Endothelial cell of umbilical vein (primary cell): Measurements from ENCODE around the gene MBD6. TPM values are rescaled to one million over a fixed set of nuclear protein-coding genes. Genes with fewer than 3 reads are reported as not detected.

Experiments
- BruUV-seq: library from RNA; stranded (reverse); fragments of 400-500 nt; replicated peaks from 2 replicates; lab custom pipeline; 2021; lab: Mats Ljungman, UMichigan
- CTCF ChIA-PET: fragments of 300-600, 350-600 bp; sonication (Branson Sonifier 250); formaldehyde crosslinking; loops from one replicate; lab custom pipeline; 2021; ENCODE audit warnings: antibody characterized with exemption, inconsistent platforms; lab: Charles Lee
- POLR2A ChIA-PET: fragments of 300-600, 350-600 bp; sonication (Branson Sonifier 250); formaldehyde crosslinking; loops from one replicate; lab custom pipeline; 2021; ENCODE audit warnings: antibody characterized with exemption, inconsistent platforms; lab: Charles Lee
- DNase-seq: peaks from one replicate; pipeline ENCODE4 v3.0.0-alpha.2; 2011; ENCODE audit warnings: low read depth, low spot score
- FAIRE-seq: peaks from 2 replicates; lab custom pipeline; 2011; peaks lifted over from hg19 to GRCh38; lab: Jason Lieb, UNC
- H2AFZ ChIP-seq: 2 replicates; pipeline ENCODE4 v1.6.0; 2012; ENCODE audit warnings: low read depth, low read length, control low read depth, inconsistent platforms
- H3K27ac ChIP-seq: 2 replicates; pipeline ENCODE4 v1.5.1; 2011; ENCODE audit warnings: low read depth, mild to moderate bottlenecking, control low read depth, low read length, moderate library complexity; ENCODE audit not compliant: insufficient read depth
- H3K27me3 ChIP-seq, 2 experiments: 2 replicates each; pipeline versions ENCODE4 v1.6.0 to v1.6.1; 2011; ENCODE audit warnings: low read length in 2 of 2, mixed read lengths in 1 of 2; ENCODE audit not compliant: control insufficient read depth in 2 of 2, insufficient read depth in 2 of 2
- H3K36me3 ChIP-seq, 2 experiments: 2 replicates in 1 of 2; 3 replicates in 1 of 2; pipeline ENCODE4 v1.5.1; 2011; ENCODE audit warnings: low read length in 2 of 2, mild to moderate bottlenecking in 1 of 2, moderate library complexity in 1 of 2; ENCODE audit not compliant: control insufficient read depth in 2 of 2, insufficient read depth in 2 of 2; ENCODE audit errors: extremely low read depth in 1 of 2
- H3K4me1 ChIP-seq: 3 replicates; pipeline ENCODE4 v1.5.1; 2011; ENCODE audit warnings: mild to moderate bottlenecking, low read length; ENCODE audit not compliant: control insufficient read depth, insufficient read depth; ENCODE audit errors: extremely low read depth
- H3K4me2 ChIP-seq: 2 replicates; pipeline ENCODE4 v1.6.1; 2011; ENCODE audit warnings: low read length, control low read depth, mixed read lengths; ENCODE audit not compliant: insufficient read depth
- H3K4me3 ChIP-seq, 3 experiments: fragments of 200-600 bp in 1 of 3; sonication (generic), shearing (Covaris generic) in 1 of 3; replicated peaks in 1 of 3; 2 replicates each; pipeline ENCODE4 v1.5.1; 2011 to 2016; ENCODE audit warnings: control low read depth in 3 of 3, low read length in 3 of 3, mild to moderate bottlenecking in 2 of 3, inconsistent platforms in 1 of 3, low read depth in 1 of 3, moderate library complexity in 1 of 3; ENCODE audit not compliant: insufficient read depth in 1 of 3
- H3K79me2 ChIP-seq: 2 replicates; pipeline ENCODE4 v1.6.0; 2012; ENCODE audit warnings: low read length, inconsistent platforms; ENCODE audit not compliant: control insufficient read depth, insufficient read depth
- H3K9ac ChIP-seq: replicated peaks from 2 replicates; pipeline ENCODE3; 2011; ENCODE audit warnings: low read length, control low read depth; ENCODE audit not compliant: insufficient read depth; ENCODE audit errors: extremely low read depth
- H3K9me1 ChIP-seq: replicated peaks from 3 replicates; pipeline ENCODE4 v1.6.0; 2011; ENCODE audit warnings: mild to moderate bottlenecking, low read length; ENCODE audit not compliant: control insufficient read depth, insufficient read depth; ENCODE audit errors: extremely low read depth
- H3K9me3 ChIP-seq: replicated peaks from 2 replicates; pipeline ENCODE4 v1.5.1; 2012; ENCODE audit warnings: low read length, inconsistent platforms; ENCODE audit not compliant: control insufficient read depth, insufficient read depth
- H4K20me1 ChIP-seq: replicated peaks from 2 replicates; pipeline ENCODE3; 2011; ENCODE audit warnings: mild to moderate bottlenecking, low read length; ENCODE audit not compliant: control insufficient read depth, insufficient read depth; ENCODE audit errors: extremely low read depth
- EZH2 ChIP-seq: IDR thresholded peaks from 2 replicates; pipeline ENCODE4 v1.6.1; 2012; ENCODE audit warnings: borderline replicate concordance, low read depth, mild to moderate bottlenecking, moderate library complexity, low read length, inconsistent platforms; ENCODE audit not compliant: severe bottlenecking
- FOS ChIP-seq: IDR thresholded peaks from 2 replicates; pipeline ENCODE4 v1.6.1; 2011; ENCODE audit warnings: mild to moderate bottlenecking, low read length, moderate library complexity, borderline replicate concordance; ENCODE audit not compliant: insufficient read depth
- GATA2 ChIP-seq: IDR thresholded peaks from 2 replicates; pipeline ENCODE4 v1.7.0; 2011; ENCODE audit warnings: low read depth, mild to moderate bottlenecking, moderate library complexity, mixed read lengths, low read length; ENCODE audit not compliant: insufficient read length, insufficient read depth
- JUN ChIP-seq: IDR thresholded peaks from 2 replicates; pipeline ENCODE4 v1.6.1; 2011; ENCODE audit warnings: borderline replicate concordance, low read depth; ENCODE audit not compliant: insufficient read length, insufficient read depth
- MYC ChIP-seq: IDR thresholded peaks from one replicate; pipeline ENCODE4 v1.6.1; 2011; ENCODE audit warnings: mild to moderate bottlenecking, low read depth, low read length
- POLR2A ChIP-seq: IDR thresholded peaks from 2 replicates; pipeline ENCODE4 v1.6.1; 2012; ENCODE audit warnings: low read depth, mild to moderate bottlenecking, control low read depth, low read length
- POLR2AphosphoS5 ChIP-seq: IDR thresholded peaks from 2 replicates; pipeline ENCODE4 v1.6.1; 2012; ENCODE audit warnings: low read depth, mild to moderate bottlenecking, control low read depth, low read length, moderate library complexity; ENCODE audit not compliant: insufficient read depth
- dilution Hi-C: fragments of 300-500 bp; cut with MboI; formaldehyde crosslinking; loops from one replicate; pipeline ENCODE4 v1.15.0; 2019; ENCODE audit warnings: low sequenced_read_pairs; ENCODE audit not compliant: extremely low pct_ligation_motif_present
- intact Hi-C: fragments of 100-400 bp; cut with micrococcal nuclease; formaldehyde crosslinking; loops from one replicate; pipeline ENCODE4 v1.10.0; 2022
- polyA plus RNA-seq, 4 experiments: library from polyadenylated mRNA; depleted of rRNA in 3 of 4; stranded (reverse) in 3 of 4; unstranded in 1 of 4; fragments of >200 nt; gene quantifications; 2 replicates each; pipeline versions ENCODE4 v1.2.1 to v1.2.3, GENCODE V29; 2011 to 2012; ENCODE audit warnings: missing spikeins in 1 of 4
- total RNA-seq: library from RNA; stranded (reverse); gene quantifications from 2 replicates; pipeline ENCODE4 v1.2.3, GENCODE V29; 2021
- TF ChIP-seq, protein P1 (sequence below), 2 donors: IDR thresholded peaks; 1 replicate in 1 of 2; 2 replicates in 1 of 2; pipeline ENCODE4 v1.5.1; 2011; ENCODE audit warnings: low read length in 2 of 2, mild to moderate bottlenecking in 2 of 2, moderate library complexity in 2 of 2, control low read depth in 1 of 2, inconsistent platforms in 1 of 2, low read depth in 1 of 2; ENCODE audit not compliant: insufficient read depth in 1 of 2; ENCODE audit errors: extremely low read depth in 1 of 2
- TF ChIP-seq, protein P2 (sequence below): IDR thresholded peaks from 2 replicates; pipeline ENCODE4 v1.6.1; 2011; ENCODE audit not compliant: insufficient read depth, insufficient read length

The MBD6 gene
- total and polyA plus RNA-seq, 2 donors (not counting 3 experiments of a cell fraction or from before 2014, with no cell fraction given): 10.6 to 95.2 TPM

DNA sequence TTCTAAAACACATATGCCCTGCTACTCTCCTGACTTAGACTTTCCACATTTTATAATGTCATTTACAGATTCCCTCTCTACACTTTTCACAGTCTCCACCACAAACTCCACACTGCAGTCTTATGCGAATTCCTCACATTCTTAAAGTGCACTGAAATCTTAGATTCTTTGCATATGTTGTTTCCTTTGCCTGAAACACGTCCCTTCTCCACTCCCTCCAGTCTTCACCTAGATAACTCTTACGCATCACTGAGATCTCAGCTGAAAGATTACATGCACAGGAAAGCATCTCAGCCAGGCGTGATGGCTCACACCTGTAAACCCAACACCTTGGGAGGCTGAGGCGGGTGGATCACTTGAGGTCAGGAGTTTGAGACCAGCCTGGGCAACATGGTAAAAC lies 39.2 kb upstream of the MBD6 start:
- ChIA-PET CTCF (interaction anchor here (1.2 kb wide), 1 partner anchor 8 kb away, joined by 3 read pairs; no protein-coding TSS in a partner anchor), POLR2A (no interaction called here)
- TF ChIP-seq EZH2 (no peak), JUN (no peak), MYC (no peak)
- TF ChIP-seq, protein P1, sequence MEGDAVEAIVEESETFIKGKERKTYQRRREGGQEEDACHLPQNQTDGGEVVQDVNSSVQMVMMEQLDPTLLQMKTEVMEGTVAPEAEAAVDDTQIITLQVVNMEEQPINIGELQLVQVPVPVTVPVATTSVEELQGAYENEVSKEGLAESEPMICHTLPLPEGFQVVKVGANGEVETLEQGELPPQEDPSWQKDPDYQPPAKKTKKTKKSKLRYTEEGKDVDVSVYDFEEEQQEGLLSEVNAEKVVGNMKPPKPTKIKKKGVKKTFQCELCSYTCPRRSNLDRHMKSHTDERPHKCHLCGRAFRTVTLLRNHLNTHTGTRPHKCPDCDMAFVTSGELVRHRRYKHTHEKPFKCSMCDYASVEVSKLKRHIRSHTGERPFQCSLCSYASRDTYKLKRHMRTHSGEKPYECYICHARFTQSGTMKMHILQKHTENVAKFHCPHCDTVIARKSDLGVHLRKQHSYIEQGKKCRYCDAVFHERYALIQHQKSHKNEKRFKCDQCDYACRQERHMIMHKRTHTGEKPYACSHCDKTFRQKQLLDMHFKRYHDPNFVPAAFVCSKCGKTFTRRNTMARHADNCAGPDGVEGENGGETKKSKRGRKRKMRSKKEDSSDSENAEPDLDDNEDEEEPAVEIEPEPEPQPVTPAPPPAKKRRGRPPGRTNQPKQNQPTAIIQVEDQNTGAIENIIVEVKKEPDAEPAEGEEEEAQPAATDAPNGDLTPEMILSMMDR (IDR thresholded peaks at IDR 0.05; ENCODE audit: extremely low read depth in 1 of 2, insufficient read depth in 1 of 2, low read depth in 1 of 2, low read length in 2 of 2): no peak
- no peaks in the 10 kb centered on the region for H3K9me3 ChIP-seq
- DNase-seq (no peak), FAIRE-seq (no peak)
- dilution Hi-C loops: no loop called here
- H3K27me3 ChIP-seq: peaks cover 5 to 6% of the 10 kb centered on the region in 2 experiments
- no peak overlapping the region for H3K27ac ChIP-seq
- no peaks in the 10 kb centered on the region for H3K36me3 ChIP-seq
- no peaks in the 10 kb centered on the region for H4K20me1 ChIP-seq
- BruUV-seq: no TSS peak
- H3K9ac ChIP-seq: no peak overlapping the region
- peaks cover 6% of the 10 kb centered on the region for H3K79me2 ChIP-seq
- H3K4me1 ChIP-seq: peaks cover 7% of the 10 kb centered on the region
- no peaks in the 10 kb centered on the region for H3K9me1 ChIP-seq
- H3K4me3 ChIP-seq: no peak overlapping the region
- no peak overlapping the region for H3K4me2 ChIP-seq
- no peak overlapping the region for H2AFZ ChIP-seq
- intact Hi-C loops: no loop called here

DNA sequence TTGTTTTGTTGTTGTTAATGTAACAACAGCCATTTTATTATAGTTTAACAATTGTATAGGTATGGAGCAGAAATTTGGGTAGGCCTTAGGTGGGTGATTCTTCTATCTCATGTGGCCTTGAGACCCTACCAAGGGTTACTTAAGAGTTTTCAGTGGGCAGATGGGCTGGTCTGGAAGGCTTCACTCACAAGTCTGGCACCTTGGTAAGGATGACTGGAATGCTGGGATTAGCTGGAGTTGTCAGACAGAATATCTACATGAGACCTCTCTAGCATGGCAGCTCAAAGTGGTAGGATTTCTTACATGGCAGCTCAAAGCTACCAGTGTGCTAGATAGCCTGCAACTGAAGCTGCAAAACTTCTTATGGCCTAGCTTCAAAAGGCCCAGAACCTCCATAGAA lies 36.9 kb upstream of the MBD6 start:
- dilution Hi-C loops (no loop called here), intact Hi-C loops (loop anchor here (5.0 kb wide), 1 partner anchor 37 kb away; the partner anchor contains the start of genes DDIT3 and MBD6)
- CTCF ChIA-PET: interaction anchor here (0.6 to 1.3 kb wide), 2 partner anchors 10 to 153 kb away, joined by 3 to 4 read pairs; no protein-coding TSS in a partner anchor
- peaks cover 9% of the 10 kb centered on the region for H3K4me1 ChIP-seq
- no peak overlapping the region for H3K27ac ChIP-seq
- peaks cover 3% of the 10 kb centered on the region in 2 experiments for H3K27me3 ChIP-seq
- H3K9ac ChIP-seq: no peak overlapping the region
- no peak for TF ChIP-seq POLR2AphosphoS5
- TF ChIP-seq JUN: no peak
- TF ChIP-seq, protein P1 (IDR thresholded peaks at IDR 0.05; ENCODE audit: extremely low read depth in 1 of 2, insufficient read depth in 1 of 2, low read depth in 1 of 2, low read length in 2 of 2): no peak
- TF ChIP-seq POLR2A: no peak
- TF ChIP-seq FOS: no peak
- TF ChIP-seq, protein P2, sequence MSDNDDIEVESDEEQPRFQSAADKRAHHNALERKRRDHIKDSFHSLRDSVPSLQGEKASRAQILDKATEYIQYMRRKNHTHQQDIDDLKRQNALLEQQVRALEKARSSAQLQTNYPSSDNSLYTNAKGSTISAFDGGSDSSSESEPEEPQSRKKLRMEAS: no peak
- TF ChIP-seq EZH2: no peak
- no peak for TF ChIP-seq MYC
- no peak for TF ChIP-seq GATA2
- DNase-seq (no peak), FAIRE-seq (no peak)
- peaks cover 2 to 11% of the 10 kb centered on the region in 2 experiments for H3K36me3 ChIP-seq
- POLR2A ChIA-PET: no interaction called here
- H2AFZ ChIP-seq: no peak overlapping the region
- no peaks in the 10 kb centered on the region for H3K9me1 ChIP-seq
- H3K4me2 ChIP-seq: no peak overlapping the region
- H3K79me2 ChIP-seq: peaks cover 23% of the 10 kb centered on the region
- H3K4me3 ChIP-seq: no peak overlapping the region
- BruUV-seq: no TSS peak
- no peaks in the 10 kb centered on the region for H3K9me3 ChIP-seq
- no peaks in the 10 kb centered on the region for H4K20me1 ChIP-seq
